K562 (cell line): Measurements from ENCODE around the gene DENND2A. TPM values are rescaled to one million over a fixed set of nuclear protein-coding genes. Genes with fewer than 3 reads are reported as not detected.

ENCODE experiments used
- ATAC-seq: fragments of 200-7000 bp; cut with Tn5 transposase; 3 replicates; pipeline ENCODE4 v1.9.1; 2020; ENCODE audit warnings: moderate library complexity
- BruUV-seq: library from RNA; stranded (reverse); fragments of 400-500 nt; replicated peaks from 2 replicates; lab custom pipeline; 2021; lab: Mats Ljungman, UMichigan
- CTCF ChIA-PET: fragments of 300-600 bp; formaldehyde crosslinking; extraction: SDS; loops from one replicate; lab custom pipeline; 2021; ENCODE audit warnings: low intra/inter-chr PET ratio; lab: Yijun Ruan, JAX
- POLR2A ChIA-PET: fragments of 300-600, 350-650 bp; sonication (Branson Sonifier 250); formaldehyde crosslinking; extraction: SDS; loops from one replicate; lab custom pipeline; 2021; ENCODE audit warnings: antibody characterized with exemption, inconsistent platforms; lab: Yijun Ruan, JAX
- DNase-seq, 4 experiments: peaks; one replicate each; pipeline versions ENCODE4 v3.0.0 to v3.0.0-alpha.2; 2011 to 2018; ENCODE audit warnings: low spot score in 3 of 4, mixed read lengths in 3 of 4; ENCODE audit errors: extremely low read depth in 1 of 4
- FAIRE-seq: peaks from 2 replicates; lab custom pipeline; 2011; peaks lifted over from hg19 to GRCh38; lab: Jason Lieb, UNC
- H2AFZ ChIP-seq: 2 replicates; pipeline ENCODE4 v1.6.0; 2011; ENCODE audit warnings: low read depth, low read length, control low read depth, inconsistent platforms
- H3K27ac ChIP-seq: fragments of 200-600 bp; 3 replicates; pipeline ENCODE4 v1.8.0; 2011; ENCODE audit warnings: low read depth, mild to moderate bottlenecking, control low read depth, inconsistent platforms, low read length, moderate library complexity, mixed read lengths; ENCODE audit errors: extremely low read depth
- H3K27me3 ChIP-seq, 2 experiments: fragments of 300-600 bp in 1 of 2; 2 replicates in 1 of 2; 3 replicates in 1 of 2; pipeline versions ENCODE4 v1.6.0 to v1.8.0; 2011; ENCODE audit warnings: inconsistent platforms in 2 of 2, low read length in 2 of 2, mild to moderate bottlenecking in 1 of 2, mixed read lengths in 1 of 2, moderate library complexity in 1 of 2; ENCODE audit not compliant: control insufficient read depth in 2 of 2, insufficient read depth in 2 of 2
- H3K36me3 ChIP-seq: fragments of 300-600 bp; 3 replicates; pipeline ENCODE4 v1.8.0; 2011; ENCODE audit warnings: mild to moderate bottlenecking, low read length, inconsistent platforms; ENCODE audit not compliant: control insufficient read depth, insufficient read depth
- H3K4me1 ChIP-seq, 2 experiments: fragments of 200-600 bp in 1 of 2; replicated peaks in 1 of 2; 2 replicates in 1 of 2; 3 replicates in 1 of 2; pipeline versions ENCODE4 v1.5.1 to v1.8.0; 2011; ENCODE audit warnings: inconsistent platforms in 2 of 2, low read length in 2 of 2, mild to moderate bottlenecking in 1 of 2, mixed read lengths in 1 of 2, moderate library complexity in 1 of 2; ENCODE audit not compliant: control insufficient read depth in 2 of 2, insufficient read depth in 2 of 2
- H3K4me2 ChIP-seq: 2 replicates; pipeline ENCODE4 v1.6.1; 2011; ENCODE audit warnings: low read length, control low read depth, inconsistent platforms, mixed read lengths; ENCODE audit not compliant: insufficient read depth
- H3K4me3 ChIP-seq: fragments of 200-600 bp; sonication (generic), shearing (Covaris generic); 2 replicates; pipeline ENCODE4 v1.5.1; 2016; ENCODE audit warnings: control low read depth, inconsistent platforms
- H3K79me2 ChIP-seq: fragments of 200-600 bp; 3 replicates; pipeline ENCODE4 v1.8.0; 2011; ENCODE audit warnings: low read length, inconsistent platforms; ENCODE audit not compliant: control insufficient read depth, insufficient read depth
- H3K9ac ChIP-seq, 2 experiments: 2 replicates each; pipeline versions ENCODE4 v1.6.0 to v1.6.1; 2011; ENCODE audit warnings: low read depth in 2 of 2, low read length in 2 of 2, control low read depth in 1 of 2, inconsistent platforms in 1 of 2, mild to moderate bottlenecking in 1 of 2, mixed read lengths in 1 of 2; ENCODE audit not compliant: insufficient read depth in 1 of 2
- H3K9me1 ChIP-seq: one replicate; pipeline ENCODE4 v1.6.0; 2011; ENCODE audit warnings: inconsistent platforms, mild to moderate bottlenecking, low read length, moderate library complexity; ENCODE audit not compliant: control insufficient read depth, insufficient read depth
- H3K9me3 ChIP-seq: replicated peaks from 2 replicates; pipeline ENCODE4 v1.5.1; 2011; ENCODE audit warnings: low read depth, low read length, inconsistent platforms; ENCODE audit not compliant: control insufficient read depth, insufficient read depth
- H4K20me1 ChIP-seq: replicated peaks from 2 replicates; pipeline ENCODE4 v1.6.1; 2011; ENCODE audit warnings: low read length, inconsistent platforms, mixed read lengths; ENCODE audit not compliant: control insufficient read depth, insufficient read depth
- ARNT ChIP-seq, 2 experiments: fragments of 450-650 bp; IDR thresholded peaks; 2 replicates each; pipeline ENCODE4 v1.6.1; 2016; ENCODE audit warnings: mild to moderate bottlenecking in 1 of 2
- DIDO1 ChIP-seq: fragments of 450-650 bp; IDR thresholded peaks from 2 replicates; pipeline ENCODE4 v1.6.1; 2016; ENCODE audit warnings: low read depth, missing biosample characterization, missing genetic modification characterization
- FIP1L1 ChIP-seq: fragments of 200-400 bp; formaldehyde crosslinking; IDR thresholded peaks from 2 replicates; pipeline ENCODE4 v1.6.1; 2018; ENCODE audit warnings: mild to moderate bottlenecking, low read depth, low read length; ENCODE audit not compliant: poor library complexity, severe bottlenecking
- HDAC2 ChIP-seq: fragments of 450-650 bp; IDR thresholded peaks from 2 replicates; pipeline ENCODE4 v1.6.1; 2016; ENCODE audit warnings: mild to moderate bottlenecking
- HDAC6 ChIP-seq: IDR thresholded peaks from 2 replicates; pipeline ENCODE4 v1.6.1; 2012; ENCODE audit warnings: low read depth, mild to moderate bottlenecking, control low read depth, inconsistent platforms, low read length, moderate library complexity
- HOMEZ ChIP-seq: fragments of 250-450 bp; sonication (Bioruptor Pico); IDR thresholded peaks from 2 replicates; pipeline ENCODE4 v1.4.0; 2020; ENCODE audit warnings: mild to moderate bottlenecking, moderate library complexity
- MCM2 ChIP-seq: fragments of 450-650 bp; IDR thresholded peaks from 2 replicates; pipeline ENCODE4 v1.6.1; 2017; ENCODE audit warnings: low read depth, mild to moderate bottlenecking
- NR4A1 ChIP-seq, 2 experiments: fragments of 250-450 bp in 1 of 2; fragments of 450-650 bp in 1 of 2; sonication (Bioruptor Pico) in 1 of 2; IDR thresholded peaks; 2 replicates each; pipeline versions ENCODE4 v1.4.0 to v1.6.1; 2016 to 2020; ENCODE audit warnings: mild to moderate bottlenecking in 2 of 2, missing compliant biosample characterization in 1 of 2, missing genetic modification characterization in 1 of 2, moderate library complexity in 1 of 2
- SIN3B ChIP-seq: fragments of 450-650 bp; IDR thresholded peaks from 2 replicates; pipeline ENCODE4 v1.6.1; 2017; ENCODE audit warnings: low read depth, mild to moderate bottlenecking, moderate library complexity
- SRSF1 ChIP-seq: fragments of 200-400 bp; formaldehyde crosslinking; IDR thresholded peaks from 2 replicates; pipeline ENCODE4 v1.6.1; 2017; ENCODE audit warnings: mild to moderate bottlenecking, low read depth, low read length, moderate library complexity
- TAF15 ChIP-seq: fragments of 200-400 bp; formaldehyde crosslinking; IDR thresholded peaks from 2 replicates; pipeline ENCODE4 v1.6.1; 2017; ENCODE audit warnings: mild to moderate bottlenecking, low read depth, low read length, moderate library complexity
- TGIF2 ChIP-seq: sonication (generic); formaldehyde crosslinking; IDR thresholded peaks from 2 replicates; pipeline ENCODE4 v1.8.1; 2022; ENCODE audit warnings: mild to moderate bottlenecking, missing genetic modification reagents, moderate library complexity
- XRCC4 ChIP-seq: IDR thresholded peaks from one replicate; pipeline ENCODE4 v1.6.1; 2011; ENCODE audit not compliant: insufficient read depth, insufficient read length; ENCODE audit errors: extremely low read depth
- ZC3H11A ChIP-seq: IDR thresholded peaks from 2 replicates; pipeline ENCODE4 v1.6.1; 2012; ENCODE audit warnings: low read depth, low read length, improper control_type of control experiment
- ZNF584 ChIP-seq: fragments of 200-800 bp; sonication (Bioruptor generic); IDR thresholded peaks from 2 replicates; pipeline ENCODE4 v1.6.1; 2016; ENCODE audit warnings: low read depth, mild to moderate bottlenecking, missing genetic modification characterization, missing compliant biosample characterization
- ZNF76 ChIP-seq: fragments of 250-450 bp; sonication (Bioruptor Pico); IDR thresholded peaks from 2 replicates; pipeline ENCODE4 v1.4.0; 2020; ENCODE audit warnings: mild to moderate bottlenecking, moderate library complexity, borderline replicate concordance
- WGBS: fragments of 100-300 bp; shearing (Covaris generic); methylation state at CpG from one replicate; pipeline ENCODE4 v1.1.6; 2016; ENCODE audit warnings: low coverage, mixed read lengths; ENCODE audit not compliant: insufficient coverage; ENCODE audit errors: missing lambda C conversion rate; 5-methylcytosine and 5-hydroxymethylcytosine counted together
- in situ Hi-C: fragments of 300-500 bp; cut with MboI; formaldehyde crosslinking; loops from 4 replicates; pipeline ENCODE4 v1.15.0; 2018; ENCODE audit warnings: inconsistent platforms, mixed read lengths
- intact Hi-C: fragments of 100-400 bp; cut with micrococcal nuclease; formaldehyde crosslinking; loops from 2 replicates; pipeline ENCODE4 v1.14.2; 2022
- polyA plus RNA-seq, 8 experiments: library from polyadenylated mRNA; depleted of rRNA in 4 of 8; stranded (reverse) in 5 of 8; unstranded in 3 of 8; fragments of >200 nt; fragmentation: Nextera tagmentation in 2 of 8; fragmentation: Illumina TruSeq in 1 of 8; extraction: Ambion mirVana in 2 of 8; extraction: Trizol in 1 of 8; gene quantifications; 2 replicates each; pipeline versions ENCODE4 v1.2.1 to v1.2.3, GENCODE V29; 2011 to 2014; ENCODE audit warnings: inconsistent platforms in 1 of 8, missing spikeins in 1 of 8
- total RNA-seq, 7 experiments: library from RNA; depleted of rRNA in 6 of 7; stranded (reverse); fragments of >200 nt in 6 of 7; fragmentation: Illumina TruSeq in 2 of 7; extraction: Trizol in 2 of 7; gene quantifications; 2 replicates each; pipeline versions ENCODE4 v1.2.1 to v1.2.3, GENCODE V29; 2011 to 2021; ENCODE audit warnings: low replicate concordance in 1 of 7

The DENND2A gene
- total and polyA plus RNA-seq, 9 of the 15 experiments (the other 6 are each of a cell fraction or from before 2014, with no cell fraction given) = not detected

GRCh38 chr7:140683657-140684056, 43.0 kb upstream of the DENND2A start:
- H3K4me1 ChIP-seq = peaks cover 0 to 5% of the 10 kb centered on the region in 2 experiments; a peak in 1 of 5 replicates
- WGBS = 55% methylated on average over 3 of the region's 3 CpGs
- FAIRE-seq = no peak
- intact Hi-C loops = no loop called here
- H3K4me3 ChIP-seq = no peak overlapping the region
- H3K9me3 ChIP-seq = no peaks in the 10 kb centered on the region
- POLR2A ChIA-PET = interaction anchor here (0.7 to 0.9 kb wide), 2 partner anchors 9 to 323 kb away, joined by 4 to 6 read pairs; no protein-coding TSS in a partner anchor
- ATAC-seq = no peak
- H3K9ac ChIP-seq = no peak overlapping the region
- peaks cover 7% of the 10 kb centered on the region; the same call in 1 of the 2 replicates for H4K20me1 ChIP-seq
- TF ChIP-seq ARNT (IDR thresholded peaks at IDR 0.05) (no peak), ZNF584 (CRISPR knock-in tag) (no peak), SRSF1 (no peak)
- TF ChIP-seq, all 486 proteins: peak for 0
- no peaks in the 10 kb centered on the region for H3K79me2 ChIP-seq
- no peak overlapping the region for H2AFZ ChIP-seq
- H3K27me3 ChIP-seq = no peaks in the 10 kb centered on the region
- in situ Hi-C loops = no loop called here
- H3K9me1 ChIP-seq = no peaks in the 10 kb centered on the region
- BruUV-seq = no TSS peak
- H3K36me3 ChIP-seq = peaks cover 6% of the 10 kb centered on the region; the same call in 1 of the 3 replicates
- CTCF ChIA-PET = no interaction called here
- no peak overlapping the region for H3K4me2 ChIP-seq
- no peak overlapping the region for H3K27ac ChIP-seq
- no peak for DNase-seq

GRCh38 chr7:140681766-140682165, 41.2 kb upstream of the DENND2A start:
- Histone ChIP-seq H3K4me3 (no peak overlapping the region), H3K79me2 (no peaks in the 10 kb centered on the region), H3K9me1 (no peaks in the 10 kb centered on the region), H3K27ac (no peak overlapping the region), H3K9me3 (no peaks in the 10 kb centered on the region), H3K9ac (no peak overlapping the region), H4K20me1 (peaks cover 7% of the 10 kb centered on the region; the same call in 1 of the 2 replicates), H3K4me2 (no peak overlapping the region), H3K36me3 (peaks cover 6% of the 10 kb centered on the region; the same call in 1 of the 3 replicates), H3K27me3 (no peaks in the 10 kb centered on the region), H3K4me1 (peaks cover 0 to 9% of the 10 kb centered on the region in 2 experiments; a peak in 1 of 5 replicates), H2AFZ (no peak overlapping the region)
- ChIA-PET CTCF (no interaction called here), POLR2A (interaction anchor here (1.7 kb wide), 1 partner anchor 26 kb away, joined by 4 read pairs; no protein-coding TSS in a partner anchor)
- intact Hi-C loops (no loop called here), in situ Hi-C loops (no loop called here)
- BruUV-seq = no TSS peak
- no peak for DNase-seq
- FAIRE-seq = no peak
- ATAC-seq = no peak
- 54% methylated on average over 3 of the region's 3 CpGs for WGBS
- no peak for TF ChIP-seq NR4A1 (CRISPR knock-in tag; IDR thresholded peaks at IDR 0.05)
- no peak for TF ChIP-seq NR4A1 (tag; IDR thresholded peaks at IDR 0.05)
- no peak for TF ChIP-seq DIDO1 (tag)
- TF ChIP-seq ZC3H11A = no peak
- TF ChIP-seq TAF15 = no peak
- no peak for TF ChIP-seq HDAC2
- no peak for TF ChIP-seq HDAC6
- no peak for TF ChIP-seq HOMEZ (CRISPR knock-in tag)
- no peak for TF ChIP-seq XRCC4
- no peak for TF ChIP-seq ZNF76 (CRISPR knock-in tag)
- no peak for TF ChIP-seq FIP1L1
- TF ChIP-seq TGIF2 = no peak
- no peak for TF ChIP-seq MCM2
- TF ChIP-seq SIN3B = no peak
